SK-N-SH (cell line): ENCODE results near the gene LOXHD1. TPM values are rescaled to one million over a fixed set of nuclear protein-coding genes. Genes with fewer than 3 reads are reported as not detected.

ENCODE experiments used
- CTCF ChIA-PET: fragments of 300-600, 350-600 bp; formaldehyde crosslinking; extraction: SDS; loops from one replicate; lab custom pipeline; 2021; lab: Yijun Ruan, JAX
- POLR2A ChIA-PET: fragments of 350-600 bp; sonication (Branson Sonifier 250); formaldehyde crosslinking; extraction: SDS; loops from one replicate; lab custom pipeline; 2020; ENCODE audit warnings: antibody characterized with exemption, inconsistent platforms; lab: Yijun Ruan, JAX
- DNase-seq: peaks from one replicate; pipeline ENCODE4 v3.0.0; 2012
- H2AFZ ChIP-seq: fragments of 200-600 bp; sonication (generic); 2 replicates; pipeline ENCODE4 v1.8.1; 2016; ENCODE audit warnings: antibody characterized with exemption, mild to moderate bottlenecking, low read depth
- H3F3A ChIP-seq: fragments of 200-600 bp; sonication (generic); replicated peaks from 2 replicates; pipeline ENCODE3; 2016; ENCODE audit warnings: antibody characterized with exemption, mild to moderate bottlenecking; ENCODE audit not compliant: insufficient read depth
- H3K27ac ChIP-seq, 2 experiments: fragments of 200-500 bp in 1 of 2; fragments of 200-600 bp in 1 of 2; sonication (Bioruptor generic) in 1 of 2; sonication (generic), shearing (Covaris generic) in 1 of 2; 2 replicates each; pipeline versions ENCODE4 v1.5.1 to v1.6.1; 2014 to 2016; ENCODE audit warnings: low read depth in 2 of 2, inconsistent platforms in 1 of 2, low read length in 1 of 2, mild to moderate bottlenecking in 1 of 2, mixed read lengths in 1 of 2
- H3K27me3 ChIP-seq: fragments of 200-600 bp; sonication (generic), shearing (Covaris generic); 2 replicates; pipeline ENCODE4 v1.6.1; 2016; ENCODE audit warnings: mixed run types; ENCODE audit not compliant: insufficient read depth
- H3K36me3 ChIP-seq, 2 experiments: fragments of 200-500 bp in 1 of 2; fragments of 200-600 bp in 1 of 2; sonication (Bioruptor generic) in 1 of 2; sonication (generic) in 1 of 2; replicated peaks in 1 of 2; 2 replicates each; pipeline versions ENCODE3 to v1.5.1; 2014 to 2016; ENCODE audit warnings: low read length in 1 of 2, mild to moderate bottlenecking in 1 of 2; ENCODE audit not compliant: insufficient read depth in 2 of 2, control insufficient read depth in 1 of 2
- H3K4me1 ChIP-seq, 2 experiments: fragments of 200-500 bp in 1 of 2; fragments of 200-600 bp in 1 of 2; sonication (Bioruptor generic) in 1 of 2; sonication (generic), shearing (Covaris generic) in 1 of 2; 2 replicates each; pipeline versions ENCODE4 v1.5.1 to v1.6.1; 2014 to 2016; ENCODE audit warnings: low read depth in 1 of 2, low read length in 1 of 2, mixed run types in 1 of 2; ENCODE audit not compliant: insufficient read depth in 2 of 2, control insufficient read depth in 1 of 2
- H3K4me2 ChIP-seq: fragments of 200-600 bp; sonication (generic), shearing (Covaris generic); 2 replicates; pipeline ENCODE4 v1.6.1; 2017; ENCODE audit warnings: mixed run types
- H3K4me3 ChIP-seq, 2 experiments: fragments of 200-500 bp in 1 of 2; fragments of 200-600 bp in 1 of 2; sonication (Bioruptor generic) in 1 of 2; sonication (generic), shearing (Covaris generic) in 1 of 2; 2 replicates each; pipeline versions ENCODE4 v1.5.1 to v1.8.1; 2014 to 2016; ENCODE audit warnings: low read depth in 2 of 2, inconsistent platforms in 1 of 2, low read length in 1 of 2, mild to moderate bottlenecking in 1 of 2, mixed read lengths in 1 of 2, moderate library complexity in 1 of 2
- H3K79me2 ChIP-seq: fragments of 200-600 bp; sonication (generic); 2 replicates; pipeline ENCODE4 v1.8.1; 2017; ENCODE audit warnings: mild to moderate bottlenecking; ENCODE audit not compliant: insufficient read depth
- H3K9ac ChIP-seq: fragments of 200-600 bp; sonication (generic); 2 replicates; pipeline ENCODE4 v1.6.1; 2017; ENCODE audit warnings: mixed run types
- H3K9me2 ChIP-seq: fragments of 200-600 bp; sonication (generic); 2 replicates; pipeline ENCODE4 v1.6.1; 2017; ENCODE audit warnings: mixed run types
- H3K9me3 ChIP-seq: fragments of 200-600 bp; sonication (generic); 2 replicates; pipeline ENCODE4 v1.6.1; 2017; ENCODE audit warnings: mixed run types, mild to moderate bottlenecking, moderate library complexity
- H4K20me1 ChIP-seq: fragments of 200-600 bp; sonication (generic); 2 replicates; pipeline ENCODE4 v1.6.1; 2017; ENCODE audit warnings: mild to moderate bottlenecking, mixed run types; ENCODE audit not compliant: insufficient read depth
- CHD2 ChIP-seq: fragments of 150-350 bp; IDR thresholded peaks from 2 replicates; pipeline ENCODE4 v1.6.1; 2018; ENCODE audit warnings: low read length; ENCODE audit not compliant: partially characterized antibody
- FOXM1 ChIP-seq: IDR thresholded peaks from 2 replicates; pipeline ENCODE4 v1.4.0; 2012; ENCODE audit warnings: low read depth, mild to moderate bottlenecking
- GABPA ChIP-seq: IDR thresholded peaks from 2 replicates; pipeline ENCODE4 v1.4.0; 2012; ENCODE audit warnings: low read depth, mild to moderate bottlenecking
- POLR2AphosphoS5 ChIP-seq: IDR thresholded peaks from 2 replicates; pipeline ENCODE4 v1.6.1; 2012; ENCODE audit warnings: low read depth, low read length
- RAD21 ChIP-seq: IDR thresholded peaks from 2 replicates; pipeline ENCODE4 v1.6.1; 2012; ENCODE audit warnings: mild to moderate bottlenecking, low read length
- TCF12 ChIP-seq: IDR thresholded peaks from 2 replicates; pipeline ENCODE4 v1.4.0; 2012
- TEAD4 ChIP-seq: IDR thresholded peaks from 2 replicates; pipeline ENCODE4 v1.4.0; 2012; ENCODE audit warnings: mild to moderate bottlenecking, borderline replicate concordance; ENCODE audit not compliant: insufficient read depth
- ZBTB33 ChIP-seq: IDR thresholded peaks from 2 replicates; pipeline ENCODE4 v1.4.0; 2012; ENCODE audit warnings: low read depth, borderline replicate concordance
- WGBS: methylation state at CpG from one replicate; pipeline ENCODE4 v1.1.6; 2017; ENCODE audit warnings: low lambda C conversion rate; 5-methylcytosine and 5-hydroxymethylcytosine counted together
- polyA plus RNA-seq, 3 experiments: library from polyadenylated mRNA; depleted of rRNA; stranded (reverse); fragments of >200 nt; gene quantifications; 2 replicates each; pipeline ENCODE4 v1.2.3, GENCODE V29; 2012
- TF ChIP-seq, protein P1 (sequence below): fragments of 200-600 bp; sonication (generic); IDR thresholded peaks from 2 replicates; pipeline ENCODE4 v1.6.1; 2017; ENCODE audit warnings: antibody characterized with exemption, mild to moderate bottlenecking, moderate library complexity
- TF ChIP-seq, protein P2 (sequence below): fragments of 150-350 bp; IDR thresholded peaks from 2 replicates; pipeline ENCODE4 v1.6.1; 2017; ENCODE audit warnings: antibody characterized with exemption, low read length, low read depth, borderline replicate concordance
- TF ChIP-seq, protein P3 (sequence below): IDR thresholded peaks from 2 replicates; pipeline ENCODE4 v1.4.0; 2012; ENCODE audit warnings: low read depth, borderline replicate concordance

Gene LOXHD1
- polyA plus RNA-seq, 1 of the 3 experiments (the other 2 are of a cell fraction): not detected

GRCh38 chr18:46571756-46572155 is 85.3 kb downstream of the LOXHD1 start:
- WGBS: 28% methylated on average over 3 of the region's 6 CpGs
- TF ChIP-seq TEAD4 (no peak), CHD2 (no peak), GABPA (no peak), RAD21 (no peak)
- TF ChIP-seq, protein P1, sequence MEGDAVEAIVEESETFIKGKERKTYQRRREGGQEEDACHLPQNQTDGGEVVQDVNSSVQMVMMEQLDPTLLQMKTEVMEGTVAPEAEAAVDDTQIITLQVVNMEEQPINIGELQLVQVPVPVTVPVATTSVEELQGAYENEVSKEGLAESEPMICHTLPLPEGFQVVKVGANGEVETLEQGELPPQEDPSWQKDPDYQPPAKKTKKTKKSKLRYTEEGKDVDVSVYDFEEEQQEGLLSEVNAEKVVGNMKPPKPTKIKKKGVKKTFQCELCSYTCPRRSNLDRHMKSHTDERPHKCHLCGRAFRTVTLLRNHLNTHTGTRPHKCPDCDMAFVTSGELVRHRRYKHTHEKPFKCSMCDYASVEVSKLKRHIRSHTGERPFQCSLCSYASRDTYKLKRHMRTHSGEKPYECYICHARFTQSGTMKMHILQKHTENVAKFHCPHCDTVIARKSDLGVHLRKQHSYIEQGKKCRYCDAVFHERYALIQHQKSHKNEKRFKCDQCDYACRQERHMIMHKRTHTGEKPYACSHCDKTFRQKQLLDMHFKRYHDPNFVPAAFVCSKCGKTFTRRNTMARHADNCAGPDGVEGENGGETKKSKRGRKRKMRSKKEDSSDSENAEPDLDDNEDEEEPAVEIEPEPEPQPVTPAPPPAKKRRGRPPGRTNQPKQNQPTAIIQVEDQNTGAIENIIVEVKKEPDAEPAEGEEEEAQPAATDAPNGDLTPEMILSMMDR: no peak
- TF ChIP-seq, protein P2, sequence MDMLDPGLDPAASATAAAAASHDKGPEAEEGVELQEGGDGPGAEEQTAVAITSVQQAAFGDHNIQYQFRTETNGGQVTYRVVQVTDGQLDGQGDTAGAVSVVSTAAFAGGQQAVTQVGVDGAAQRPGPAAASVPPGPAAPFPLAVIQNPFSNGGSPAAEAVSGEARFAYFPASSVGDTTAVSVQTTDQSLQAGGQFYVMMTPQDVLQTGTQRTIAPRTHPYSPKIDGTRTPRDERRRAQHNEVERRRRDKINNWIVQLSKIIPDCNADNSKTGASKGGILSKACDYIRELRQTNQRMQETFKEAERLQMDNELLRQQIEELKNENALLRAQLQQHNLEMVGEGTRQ: no peak
- Histone ChIP-seq H3K9me2 (no peaks in the 10 kb centered on the region), H3K4me1 (no peaks in the 10 kb centered on the region), H3K9ac (no peak overlapping the region), H3K4me3 (no peak overlapping the region), H3K79me2 (no peaks in the 10 kb centered on the region), H3F3A (no peaks in the 10 kb centered on the region), H3K9me3 (no peaks in the 10 kb centered on the region), H3K27ac (no peak overlapping the region), H3K27me3 (no peaks in the 10 kb centered on the region), H3K36me3 (no peaks in the 10 kb centered on the region), H2AFZ (no peak overlapping the region), H4K20me1 (no peaks in the 10 kb centered on the region), H3K4me2 (no peak overlapping the region)
- POLR2A ChIA-PET: no interaction called here
- CTCF ChIA-PET: interaction anchor here (0.8 to 1.8 kb wide), 2 partner anchors 10 to 291 kb away, joined by 3 to 6 read pairs; no protein-coding TSS in a partner anchor
- DNase-seq: no peak

GRCh38 chr18:46570666-46571065 is 86.4 kb downstream of the LOXHD1 start:
- WGBS: 44% methylated on average over 6 of the region's 6 CpGs
- Histone ChIP-seq H3K9ac (no peak overlapping the region), H3K4me3 (no peak overlapping the region), H3K36me3 (no peaks in the 10 kb centered on the region), H3K9me3 (no peaks in the 10 kb centered on the region), H3K27ac (no peak overlapping the region), H3K4me2 (no peak overlapping the region), H3K27me3 (no peaks in the 10 kb centered on the region), H4K20me1 (no peaks in the 10 kb centered on the region), H2AFZ (no peak overlapping the region), H3F3A (no peaks in the 10 kb centered on the region), H3K9me2 (no peaks in the 10 kb centered on the region), H3K4me1 (no peaks in the 10 kb centered on the region), H3K79me2 (no peaks in the 10 kb centered on the region)
- DNase-seq: no peak
- ChIA-PET CTCF (interaction anchor here (1.8 kb wide), 1 partner anchor 9 kb away, joined by 6 read pairs; no protein-coding TSS in a partner anchor), POLR2A (no interaction called here)
- no peak for TF ChIP-seq FOXM1

DNA sequence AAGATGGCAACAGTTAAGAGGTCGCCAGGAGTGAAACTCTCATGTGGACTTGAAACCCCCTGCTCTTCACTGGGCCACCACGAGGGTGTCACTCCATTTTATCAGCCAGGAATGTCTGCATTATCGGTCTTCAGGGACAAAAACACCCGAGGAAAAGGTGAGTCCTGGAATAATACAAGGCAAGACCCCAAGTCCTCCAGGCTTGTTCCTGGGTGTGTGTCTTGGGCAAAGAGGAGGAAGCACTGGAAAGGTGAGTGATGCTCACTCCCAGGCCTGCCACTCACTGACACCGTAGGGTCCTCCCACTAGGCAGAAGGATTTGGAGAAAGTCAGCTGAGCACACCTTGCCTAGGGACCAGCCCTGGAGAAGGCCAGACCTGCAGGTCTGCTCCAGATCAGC is 86.9 kb downstream of the LOXHD1 start:
- CTCF ChIA-PET: interaction anchor here (1.1 kb wide), 1 partner anchor 397 kb away, joined by 3 read pairs; a partner anchor contains a TSS
- no peaks in the 10 kb centered on the region for H3K9me3 ChIP-seq
- no peak for TF ChIP-seq TCF12
- TF ChIP-seq FOXM1: no peak
- TF ChIP-seq TEAD4: no peak
- no peak for TF ChIP-seq ZBTB33
- TF ChIP-seq, protein P2: no peak
- TF ChIP-seq POLR2AphosphoS5: no peak
- TF ChIP-seq GABPA: no peak
- TF ChIP-seq, protein P3, sequence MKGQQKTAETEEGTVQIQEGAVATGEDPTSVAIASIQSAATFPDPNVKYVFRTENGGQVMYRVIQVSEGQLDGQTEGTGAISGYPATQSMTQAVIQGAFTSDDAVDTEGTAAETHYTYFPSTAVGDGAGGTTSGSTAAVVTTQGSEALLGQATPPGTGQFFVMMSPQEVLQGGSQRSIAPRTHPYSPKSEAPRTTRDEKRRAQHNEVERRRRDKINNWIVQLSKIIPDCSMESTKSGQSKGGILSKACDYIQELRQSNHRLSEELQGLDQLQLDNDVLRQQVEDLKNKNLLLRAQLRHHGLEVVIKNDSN: no peak

More for the DNA sequence above, 86.9 kb downstream of the LOXHD1 start:
- H3K79me2 ChIP-seq: no peaks in the 10 kb centered on the region
- H4K20me1 ChIP-seq: no peaks in the 10 kb centered on the region
- H3F3A ChIP-seq: no peaks in the 10 kb centered on the region
- DNase-seq: no peak
- no peaks in the 10 kb centered on the region for H3K9me2 ChIP-seq
- no peak overlapping the region for H3K27ac ChIP-seq
- 10% methylated on average over 5 of the region's 5 CpGs for WGBS
- no peak overlapping the region for H3K9ac ChIP-seq
- H3K27me3 ChIP-seq: no peaks in the 10 kb centered on the region
- no peaks in the 10 kb centered on the region for H3K36me3 ChIP-seq
- H2AFZ ChIP-seq: no peak overlapping the region
- POLR2A ChIA-PET: no interaction called here
- H3K4me3 ChIP-seq: no peak overlapping the region
- no peaks in the 10 kb centered on the region for H3K4me1 ChIP-seq
- H3K4me2 ChIP-seq: no peak overlapping the region
